ENCODE results near the gene LAT.
"Not testable (repeated sequence)": the region's sequence is repeated elsewhere in the genome, so short reads cannot be mapped to it uniquely, and the experiment has no call there.

LAT gene, protein sequence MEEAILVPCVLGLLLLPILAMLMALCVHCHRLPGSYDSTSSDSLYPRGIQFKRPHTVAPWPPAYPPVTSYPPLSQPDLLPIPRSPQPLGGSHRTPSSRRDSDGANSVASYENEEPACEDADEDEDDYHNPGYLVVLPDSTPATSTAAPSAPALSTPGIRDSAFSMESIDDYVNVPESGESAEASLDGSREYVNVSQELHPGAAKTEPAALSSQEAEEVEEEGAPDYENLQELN

DNA sequence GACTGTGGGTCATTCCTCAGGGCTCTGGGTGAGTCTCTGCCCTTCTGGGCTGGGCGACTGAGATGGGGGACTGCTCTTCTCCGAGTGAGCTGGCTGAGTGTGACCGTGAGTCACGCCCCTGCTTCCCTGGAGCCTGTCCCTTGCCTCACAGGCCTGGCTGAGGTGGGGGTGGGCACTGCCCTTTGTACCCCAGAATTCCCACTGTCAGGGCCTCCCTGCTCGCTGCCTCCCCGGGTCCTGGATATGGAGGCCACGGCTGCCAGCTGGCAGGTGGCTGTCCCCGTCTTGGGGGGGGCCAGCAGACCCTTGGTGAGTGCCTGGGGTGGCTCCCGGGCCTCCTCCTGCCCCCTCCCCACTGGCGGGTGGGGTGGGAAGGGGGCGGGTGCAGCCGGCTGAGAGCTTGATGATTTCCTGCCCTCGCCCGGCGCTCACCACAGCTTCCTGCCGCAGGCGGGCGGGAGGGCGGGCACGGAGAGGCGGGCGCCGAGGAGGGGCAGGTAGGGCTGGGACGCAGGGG lies at the start of gene LAT:
TSS of gene LAT (plus strand) at position 434 of the 517 bp plus-strand sequence. CDS start 366 bp downstream, outside the sequence.
- DNase-seq = no peak

DNA sequence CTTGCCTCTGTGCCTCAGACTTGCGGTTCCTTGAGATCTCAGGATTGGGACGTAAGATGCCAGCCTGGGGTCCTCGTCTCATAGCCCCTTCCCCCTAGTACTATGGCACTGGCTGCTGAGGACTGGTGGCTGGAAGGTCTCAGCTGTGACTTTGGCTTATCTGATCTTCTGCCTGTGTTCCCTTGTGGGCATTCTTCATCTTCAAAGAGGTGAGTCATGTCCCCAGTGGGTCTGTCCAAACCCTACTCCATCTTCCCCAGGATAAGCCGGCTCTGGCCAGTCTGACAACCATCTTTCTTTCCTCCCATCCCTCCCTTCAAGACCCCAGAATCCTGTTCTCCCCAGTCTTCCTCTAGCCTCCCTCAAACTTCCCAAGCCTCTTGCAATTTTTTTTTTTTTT lies 49.5 kb upstream of the LAT start:
- DNase-seq = no peak

DNA sequence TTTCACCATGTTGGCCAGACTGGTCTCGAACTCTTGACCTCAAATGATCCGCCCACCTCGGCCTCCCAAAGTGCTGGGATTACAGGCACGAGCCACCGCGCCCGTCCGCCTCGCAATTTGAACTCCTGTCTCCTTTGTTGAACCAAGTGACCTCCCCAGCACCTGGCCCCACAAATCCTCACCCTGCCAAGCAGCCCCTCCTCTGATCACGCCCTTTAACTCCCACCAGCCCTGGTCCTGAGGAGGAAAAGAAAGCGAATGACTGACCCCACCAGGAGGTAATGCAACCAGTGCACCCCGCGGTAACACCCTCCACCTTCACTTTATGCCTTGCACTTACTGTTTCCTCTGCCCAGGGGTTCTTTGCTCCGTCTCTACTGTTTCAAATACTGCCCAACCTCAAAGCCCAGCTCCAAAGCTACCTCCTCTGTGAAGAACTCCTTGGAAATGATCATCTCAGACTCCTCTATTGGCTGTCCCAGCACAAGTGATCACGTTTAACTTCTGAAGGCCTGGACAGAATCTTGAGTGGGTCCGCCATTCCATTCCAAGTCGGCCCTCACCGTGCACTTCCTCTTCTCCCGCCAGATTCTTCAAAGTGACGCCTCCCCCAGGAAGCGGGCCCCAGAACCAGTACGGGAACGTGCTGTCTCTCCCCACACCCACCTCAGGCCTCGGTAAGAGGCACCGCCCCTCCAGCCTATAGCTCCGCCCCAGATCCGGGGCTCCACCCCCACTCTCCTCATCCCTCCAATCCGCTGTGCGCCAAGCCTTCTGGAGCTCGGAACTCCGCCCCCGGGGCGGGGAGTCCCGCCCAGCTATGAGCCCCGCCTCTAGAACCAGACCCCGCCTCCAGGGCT lies 48.7 kb upstream of the LAT start:
- peak; percentile 5 for DNase-seq

DNA sequence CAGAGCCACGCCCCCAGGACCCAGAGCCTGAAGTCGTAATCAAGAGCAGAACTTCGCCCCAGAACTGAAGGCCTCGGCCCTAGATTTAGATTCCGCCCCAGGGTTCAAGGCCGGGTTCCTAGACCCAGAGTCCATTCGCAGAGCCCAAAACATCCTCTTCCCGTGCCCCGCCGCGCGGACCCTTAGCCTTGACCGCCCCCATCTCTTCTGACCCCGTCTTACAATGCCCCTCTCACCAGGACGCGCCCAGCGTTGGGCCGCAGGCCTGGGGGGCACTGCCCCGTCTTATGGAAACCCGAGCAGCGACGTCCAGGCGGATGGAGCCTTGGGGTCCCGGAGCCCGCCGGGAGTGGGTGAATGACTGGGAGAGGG lies 48.1 kb upstream of the LAT start:
- DNase-seq = no peak

DNA sequence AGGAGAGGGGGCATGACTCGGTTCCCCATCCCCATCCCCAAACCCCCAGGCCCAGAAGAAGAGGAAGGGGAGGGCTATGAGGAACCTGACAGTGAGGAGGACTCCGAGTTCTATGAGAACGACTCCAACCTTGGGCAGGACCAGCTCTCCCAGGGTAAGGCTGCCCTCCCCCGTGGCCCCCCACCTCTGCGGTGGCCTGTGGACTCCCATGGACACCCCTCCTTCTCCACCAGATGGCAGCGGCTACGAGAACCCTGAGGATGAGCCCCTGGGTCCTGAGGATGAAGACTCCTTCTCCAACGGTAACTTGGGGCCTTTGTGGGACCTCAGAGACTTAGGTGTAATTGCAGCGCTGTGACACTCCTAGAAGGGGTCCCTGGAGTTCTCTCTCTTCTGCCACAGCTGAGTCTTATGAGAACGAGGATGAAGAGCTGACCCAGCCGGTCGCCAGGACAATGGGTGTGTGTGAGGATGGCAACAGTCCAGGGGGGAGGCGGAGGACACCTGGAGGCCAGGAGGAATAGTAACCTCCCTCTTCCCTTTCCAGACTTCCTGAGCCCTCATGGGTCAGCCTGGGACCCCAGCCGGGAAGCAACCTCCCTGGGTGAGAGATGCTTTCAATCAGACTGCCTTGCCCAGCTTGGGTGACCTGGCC lies 47.5 kb upstream of the LAT start:
- no peak for DNase-seq

DNA sequence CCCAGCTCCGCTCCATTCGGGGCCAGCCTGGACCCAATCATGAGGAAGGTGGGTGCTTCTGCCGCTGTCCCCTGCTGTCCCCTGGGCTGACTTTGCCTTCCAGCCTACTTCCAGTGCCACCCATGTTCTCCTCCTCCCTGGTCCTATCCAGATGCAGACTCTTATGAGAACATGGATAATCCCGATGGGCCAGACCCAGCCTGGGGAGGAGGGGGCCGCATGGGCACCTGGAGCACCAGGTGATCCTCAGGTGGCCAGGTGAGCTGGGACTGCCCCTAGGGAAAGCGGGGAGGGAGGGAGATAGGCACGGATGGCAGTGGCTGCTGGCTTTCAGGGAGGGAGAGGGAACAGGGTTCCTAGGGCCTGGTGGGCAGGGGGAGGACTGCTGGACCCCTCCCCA lies 46.1 kb upstream of the LAT start:
- no peak for DNase-seq

DNA sequence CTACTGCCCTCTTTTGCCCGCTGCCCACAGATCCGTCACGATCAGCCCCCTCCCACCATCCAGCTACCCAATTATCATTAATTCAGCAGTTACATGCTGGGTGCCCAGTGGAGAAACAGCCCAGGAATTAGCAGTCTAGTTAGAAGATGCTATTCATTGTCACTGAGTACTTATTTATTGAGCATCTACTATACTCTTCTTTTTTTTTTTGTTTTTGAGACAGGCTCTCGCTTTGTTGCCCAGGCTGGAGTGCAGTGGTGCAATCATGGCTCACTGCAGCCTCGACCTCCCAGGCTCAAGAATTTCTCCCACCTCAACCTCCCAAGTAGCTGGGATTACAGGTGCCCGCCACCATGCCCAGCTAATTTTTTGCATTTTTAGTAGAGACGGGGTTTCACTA lies 45.0 kb upstream of the LAT start:
- not testable (repeated sequence) for DNase-seq

DNA sequence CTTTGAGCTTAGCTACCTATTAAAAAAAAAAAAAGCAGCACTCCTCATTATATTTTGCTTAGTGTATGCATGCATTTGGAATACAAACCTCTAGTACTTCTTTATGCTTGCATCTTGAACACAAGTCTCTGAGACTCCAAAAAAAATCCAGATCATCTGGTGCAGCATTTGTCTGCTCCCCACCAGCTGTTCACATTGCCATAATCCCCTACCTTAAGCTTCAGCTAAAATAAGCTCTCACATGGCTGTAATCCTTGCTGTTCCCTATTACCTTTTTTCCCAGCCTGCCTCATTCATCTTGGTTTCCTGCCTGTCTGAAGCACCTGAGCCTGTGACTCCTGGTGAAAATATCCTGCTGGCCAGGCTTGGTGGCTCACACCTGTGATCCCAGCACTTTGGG lies 41.6 kb upstream of the LAT start:
- no peak for DNase-seq

DNA sequence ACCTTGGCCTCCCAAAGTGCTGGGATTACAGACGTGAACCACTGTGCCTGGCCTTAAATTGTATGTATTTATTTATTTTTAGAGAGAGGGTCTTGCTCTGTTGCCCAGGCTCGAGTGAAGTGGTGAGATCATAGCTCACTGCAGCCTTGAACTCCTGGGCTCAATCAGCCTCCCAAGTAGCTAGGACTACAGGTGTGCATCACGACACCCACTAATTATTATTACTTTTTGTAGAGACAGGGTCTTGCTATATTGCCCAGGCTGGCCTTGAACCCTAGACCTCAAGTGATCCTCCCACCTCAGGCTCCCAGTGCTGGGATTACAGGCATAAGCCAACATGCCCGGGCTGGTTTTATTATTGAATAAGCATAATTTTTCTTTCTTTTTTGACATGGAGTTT lies 38.2 kb upstream of the LAT start:
- no peak for DNase-seq

DNA sequence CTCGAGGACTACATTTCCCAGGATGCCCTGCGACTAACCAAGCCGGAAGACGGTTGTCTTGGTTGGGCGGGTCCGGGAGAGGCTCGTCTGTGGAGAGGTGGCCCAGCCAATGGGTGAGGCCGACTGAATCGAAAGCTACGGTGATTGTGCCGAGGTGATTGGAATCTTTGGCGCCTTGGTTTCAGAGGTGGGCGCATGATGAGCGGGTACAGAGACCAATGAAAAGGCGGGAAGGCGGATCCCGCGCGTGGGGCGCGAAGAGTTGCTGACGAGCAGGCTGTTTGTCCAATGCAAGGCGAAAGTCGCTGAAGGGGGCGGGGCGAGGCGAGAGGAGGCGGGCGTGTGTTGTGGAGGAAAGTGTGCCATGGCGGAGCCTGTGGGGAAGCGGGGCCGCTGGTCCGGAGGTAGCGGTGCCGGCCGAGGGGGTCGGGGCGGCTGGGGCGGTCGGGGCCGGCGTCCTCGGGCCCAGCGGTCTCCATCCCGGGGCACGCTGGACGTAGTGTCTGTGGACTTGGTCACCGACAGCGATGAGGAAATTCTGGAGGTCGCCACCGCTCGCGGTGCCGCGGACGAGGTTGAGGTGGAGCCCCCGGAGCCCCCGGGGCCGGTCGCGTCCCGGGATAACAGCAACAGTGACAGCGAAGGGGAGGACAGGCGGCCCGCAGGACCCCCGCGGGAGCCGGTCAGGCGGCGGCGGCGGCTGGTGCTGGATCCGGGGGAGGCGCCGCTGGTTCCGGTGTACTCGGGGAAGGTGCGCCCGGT lies 34.0 kb upstream of the LAT start, which contains the start of gene NFATC2IP:
TSS of gene NFATC2IP (plus strand) at position 290 of the 762 bp plus-strand sequence. CDS start at position 365, 75 bp downstream.
- DNase-seq = peak; percentile 100

DNA sequence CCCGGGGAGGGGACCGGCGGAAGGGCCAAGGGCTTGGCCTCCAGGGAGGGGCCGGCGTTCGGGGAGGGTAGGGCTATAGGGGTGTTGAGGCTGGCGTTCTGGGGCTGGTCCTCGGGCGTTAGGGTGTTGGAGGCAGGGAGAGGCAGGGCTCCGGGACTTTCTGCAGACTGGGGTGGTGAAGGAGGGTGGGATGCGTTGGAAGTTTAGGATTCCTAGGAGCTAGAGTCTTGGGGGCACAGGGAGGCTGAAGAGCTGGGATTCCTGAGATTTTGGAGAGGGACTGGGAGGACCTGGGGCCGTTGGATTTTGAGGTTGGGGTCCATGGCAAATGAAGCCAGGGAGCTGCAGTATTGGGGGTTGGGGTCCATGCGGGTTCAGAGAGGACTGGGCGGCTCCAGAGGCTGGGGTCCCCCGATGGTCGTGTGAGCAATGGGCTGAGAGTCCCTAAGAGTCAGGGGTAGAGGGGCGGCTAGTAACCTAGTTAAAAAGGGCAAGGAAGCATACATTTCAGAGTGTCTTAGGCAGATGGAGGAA lies 33.4 kb upstream of the LAT start:
- DNase-seq = no peak

DNA sequence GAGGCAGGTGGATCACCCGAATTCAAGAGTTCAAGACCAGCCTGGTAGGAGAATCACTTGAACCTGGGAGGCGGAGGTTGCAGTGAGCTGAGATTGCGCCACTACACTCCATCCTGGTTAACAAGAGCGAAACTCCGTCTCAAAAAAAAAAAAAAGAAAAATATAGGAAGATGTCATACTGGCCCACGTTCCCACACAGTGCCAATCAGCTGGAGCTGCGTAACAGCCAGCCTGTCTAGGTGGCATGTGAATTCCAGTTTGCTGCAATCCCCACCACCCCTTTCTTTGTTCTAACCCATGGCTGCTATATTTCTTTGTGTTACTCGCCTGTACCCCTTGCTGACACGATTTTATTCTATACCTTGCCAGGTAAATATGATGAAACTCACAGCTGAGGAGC lies 26.6 kb upstream of the LAT start:
- no peak for DNase-seq

DNA sequence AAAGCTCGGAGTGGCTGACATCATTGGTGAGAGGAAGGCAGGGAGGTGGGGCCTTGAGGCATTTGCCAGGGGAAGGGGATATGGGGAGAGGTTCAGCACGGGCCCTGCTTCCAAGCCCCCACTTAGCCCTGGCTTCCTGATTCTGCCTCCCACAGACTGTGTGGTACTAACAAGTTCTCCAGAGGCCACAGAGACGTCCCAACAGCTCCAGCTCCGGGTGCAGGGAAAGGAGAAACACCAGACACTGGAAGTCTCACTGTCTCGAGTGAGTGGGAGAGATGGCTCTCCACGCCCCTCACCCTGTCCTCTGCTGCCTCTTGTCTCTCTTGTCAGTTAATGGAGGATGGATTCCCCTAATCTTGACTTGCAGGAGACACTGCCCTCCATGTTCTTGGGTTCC lies 26.0 kb upstream of the LAT start:
- no peak for DNase-seq

DNA sequence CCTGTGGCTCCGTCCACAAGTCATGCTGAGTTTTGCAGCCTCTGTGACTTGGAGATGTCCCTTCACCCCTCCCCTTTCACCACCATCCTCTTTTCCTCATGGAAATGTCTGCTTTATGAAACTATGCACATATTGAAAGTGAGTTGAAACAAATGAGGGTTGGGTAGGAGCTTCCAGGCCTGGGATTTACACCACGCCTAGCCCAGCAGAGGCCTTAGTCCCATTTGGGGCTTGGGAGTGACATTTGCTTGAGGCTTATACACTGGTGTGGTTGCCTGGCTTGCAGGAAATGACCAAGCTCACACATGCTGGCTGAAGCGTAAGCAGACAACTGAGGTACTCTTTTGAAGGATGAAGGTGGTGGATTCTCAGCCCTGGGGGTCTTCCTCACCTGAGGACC lies 20.8 kb upstream of the LAT start:
- DNase-seq = no peak

DNA sequence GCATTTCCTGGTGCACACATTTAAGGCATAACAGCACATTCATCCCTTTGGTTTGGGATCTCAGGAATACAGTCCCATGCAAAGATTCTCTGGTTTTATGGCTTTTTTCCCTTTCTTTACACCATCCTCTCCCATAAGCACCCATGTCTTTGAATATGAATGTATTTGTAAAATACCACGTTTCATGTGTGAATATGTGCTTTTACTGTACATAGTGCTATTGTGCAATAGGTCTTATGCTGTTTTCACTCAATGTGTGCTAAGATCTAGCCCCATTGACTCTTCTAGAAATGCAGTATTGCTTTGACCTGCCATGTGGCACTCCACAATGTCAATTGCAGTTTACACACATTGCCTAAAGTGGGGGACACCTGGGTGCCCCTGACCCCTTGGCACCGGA lies 20.4 kb upstream of the LAT start:
- no peak for DNase-seq

DNA sequence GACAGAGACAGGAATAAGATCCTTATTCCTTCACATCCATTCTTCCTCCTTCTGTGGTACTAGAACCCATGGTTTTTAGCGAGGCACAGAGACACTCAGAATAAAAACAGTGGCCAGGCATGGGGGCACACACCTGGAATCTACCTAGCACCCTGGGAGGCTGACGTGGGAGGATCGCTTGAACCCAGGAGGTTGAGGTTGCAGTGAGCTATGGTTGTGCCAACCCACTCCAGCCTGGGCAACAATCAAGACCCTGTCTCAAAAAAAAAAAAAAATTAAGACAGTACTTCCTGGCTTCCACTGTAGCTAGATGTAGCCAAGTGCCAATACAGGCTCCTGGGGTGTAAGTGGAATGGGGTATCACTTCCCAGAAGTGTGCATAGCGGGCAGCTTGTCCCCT lies 17.7 kb upstream of the LAT start:
- DNase-seq = no peak

DNA sequence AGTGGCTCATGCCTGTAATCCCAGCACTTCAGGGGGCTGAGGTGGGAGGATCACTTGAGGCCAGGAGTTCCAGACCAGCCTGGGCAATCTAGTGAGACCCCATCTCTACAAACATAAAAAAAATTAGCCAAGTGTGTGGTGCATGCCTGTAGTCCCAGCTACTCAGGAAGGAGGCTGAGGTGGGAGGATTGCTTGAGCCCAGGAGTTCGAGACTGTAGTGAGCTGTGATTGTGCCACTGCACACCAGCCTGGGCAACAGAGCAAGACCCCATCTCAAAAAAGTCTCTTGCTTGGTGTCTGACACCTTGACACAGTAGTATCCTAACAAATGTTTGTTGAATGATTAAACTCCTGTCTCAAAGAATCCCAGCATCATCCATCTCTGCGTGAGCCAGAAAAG lies 15.2 kb upstream of the LAT start:
- not testable (repeated sequence) for DNase-seq

DNA sequence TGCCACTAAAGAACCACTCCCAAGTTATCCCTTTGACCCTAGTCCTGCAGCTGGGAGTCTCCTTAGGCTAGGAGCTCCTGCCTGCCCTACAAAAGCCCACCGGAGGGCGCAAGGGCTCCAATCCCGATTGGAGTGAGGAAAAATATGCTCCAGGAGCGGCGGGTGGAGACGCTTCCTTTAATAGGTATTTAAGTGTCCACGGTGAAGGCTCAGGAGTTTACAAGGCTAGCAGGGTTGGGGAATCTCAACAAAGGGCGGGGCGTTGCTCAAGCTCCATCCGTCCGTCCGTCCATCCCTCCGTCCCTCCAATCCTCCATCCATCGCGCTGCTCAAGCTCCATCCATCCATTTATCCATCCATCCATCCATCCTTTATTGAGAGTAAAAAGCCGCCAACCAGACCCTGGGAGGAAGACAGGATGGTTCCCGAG lies 10.8 kb upstream of the LAT start:
- DNase-seq = peak; percentile 62

DNA sequence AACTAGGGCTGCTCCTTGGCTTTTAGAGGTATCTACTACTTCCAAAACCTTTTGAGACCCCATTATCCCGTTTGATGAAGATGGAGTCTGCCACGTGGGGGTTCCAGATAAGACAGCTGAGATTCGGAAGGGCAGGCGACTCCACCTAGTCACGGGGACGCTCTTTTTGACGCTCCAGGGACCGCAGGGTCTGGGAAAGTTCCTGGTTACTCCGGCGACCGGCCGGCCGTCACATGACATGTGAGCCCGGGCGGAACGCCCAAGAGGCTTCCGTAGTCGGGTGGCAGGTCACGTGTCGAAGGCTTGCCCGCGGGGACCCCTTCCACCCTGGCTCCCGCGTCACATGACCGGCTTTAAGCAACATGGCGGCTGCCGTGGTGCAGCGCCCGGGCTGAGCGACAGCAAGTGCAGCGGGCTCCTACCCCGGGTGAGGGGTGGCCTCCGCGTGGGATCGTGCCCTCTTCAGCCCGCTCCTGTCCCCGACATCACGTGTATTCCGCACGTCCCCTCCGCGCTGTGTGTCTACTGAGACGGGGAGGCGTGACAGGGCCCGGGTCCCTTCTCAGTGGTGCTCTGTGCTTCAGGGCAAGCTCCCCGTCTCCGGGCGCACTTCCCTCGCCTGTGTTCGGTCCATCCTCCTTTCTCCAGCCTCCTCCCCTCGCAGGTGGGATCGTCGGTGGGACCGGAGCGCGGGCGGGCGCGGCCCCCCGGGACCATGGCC lies 10.3 kb upstream of the LAT start, which contains the start of gene SPNS1:
TSS of gene SPNS1 (plus strand) at position 342 of the 721 bp plus-strand sequence. CDS start at position 716, 374 bp downstream.
- DNase-seq = peak; percentile 93

DNA sequence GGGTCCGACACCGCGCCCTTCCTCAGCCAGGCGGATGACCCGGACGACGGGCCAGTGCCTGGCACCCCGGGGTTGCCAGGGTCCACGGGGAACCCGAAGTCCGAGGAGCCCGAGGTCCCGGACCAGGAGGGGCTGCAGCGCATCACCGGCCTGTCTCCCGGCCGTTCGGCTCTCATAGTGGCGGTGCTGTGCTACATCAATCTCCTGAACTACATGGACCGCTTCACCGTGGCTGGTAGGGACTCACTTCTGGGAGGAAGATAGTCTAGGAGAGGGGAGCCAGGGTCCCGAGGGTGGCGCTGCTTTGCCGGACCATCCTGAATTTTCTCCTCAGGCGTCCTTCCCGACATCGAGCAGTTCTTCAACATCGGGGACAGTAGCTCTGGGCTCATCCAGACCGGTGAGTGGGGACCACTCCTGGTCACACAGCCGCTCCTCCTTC lies 9.7 kb upstream of the LAT start:
- no peak for DNase-seq

All from NCI-H1092 treated with DMSO at 0.1 percent for 48 hours (cell line).